Body of pancreas (tissue), 4 donors: ENCODE data around the gene TULP4.

Experiments used
- CTCF ChIP-seq, 7 experiments: fragments of 450-650 bp in 4 of 7; fragments of 200-600 bp in 3 of 7; sonication (generic) in 3 of 7; IDR thresholded peaks; one replicate each; pipeline ENCODE4 v1.5.1; 2016 to 2019; ENCODE audit warnings: antibody characterized with exemption in 7 of 7
- POLR2A ChIP-seq, 3 donors: fragments of 450-650 bp; IDR thresholded peaks; one replicate each; pipeline ENCODE4 v1.6.1; 2016; ENCODE audit warnings: antibody characterized with exemption in 3 of 3, mild to moderate bottlenecking in 2 of 3

DNA sequence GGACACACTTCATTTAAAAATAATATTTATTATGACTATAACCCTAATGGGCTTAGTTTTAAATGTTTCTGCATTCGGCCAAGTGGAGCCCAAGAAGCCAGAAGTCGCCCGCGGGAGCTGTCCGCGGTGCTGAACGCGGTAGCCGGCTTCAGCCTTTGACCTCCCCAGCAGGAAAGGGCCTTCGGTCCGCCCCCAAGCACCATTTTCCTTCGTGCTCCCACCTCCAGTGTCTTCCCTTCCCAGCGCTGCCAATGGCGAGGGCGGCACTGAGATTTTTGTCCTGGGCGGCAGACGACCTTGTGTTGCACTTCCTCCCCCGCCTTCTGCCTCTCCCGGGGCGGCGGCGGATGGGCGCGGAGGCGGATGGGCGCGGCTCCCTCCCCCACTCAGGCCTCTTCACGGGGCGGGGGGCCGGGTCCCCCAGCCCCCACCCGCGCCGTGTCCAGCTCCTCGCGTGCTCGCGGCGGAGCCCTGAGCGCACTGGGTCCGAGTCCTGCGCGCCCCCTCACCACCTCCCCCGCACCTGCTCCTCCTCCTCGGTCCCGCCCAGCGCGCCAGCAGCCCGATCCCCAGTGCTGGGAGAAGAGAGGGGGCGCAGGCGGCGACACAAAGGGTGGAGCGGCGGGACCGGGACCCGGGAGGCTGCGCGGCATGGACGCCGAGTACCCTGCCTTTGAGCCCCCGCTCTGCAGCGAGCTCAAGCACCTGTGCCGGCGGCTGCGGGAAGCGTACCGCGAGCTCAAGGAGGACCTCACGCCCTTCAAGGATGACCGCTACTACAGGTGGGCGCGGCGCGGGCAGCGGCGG is 224.0 kb downstream of the TULP4 start:
- TF ChIP-seq CTCF (IDR thresholded peaks at IDR 0.05) (no peak), POLR2A (IDR thresholded peaks at IDR 0.05) (peak in 1 of 3 donors; percentile 27)
